RWPE1 (cell line): Measurements from ENCODE around the gene CLK4.

Experiments
- CTCF ChIA-PET: fragments of 350-600 bp; sonication (Branson Sonifier 250); formaldehyde crosslinking; extraction: SDS; loops from one replicate; lab custom pipeline; 2021; lab: Yijun Ruan, JAX
- POLR2A ChIA-PET: fragments of 400-600 bp; formaldehyde crosslinking; extraction: SDS; loops from one replicate; lab custom pipeline; 2020; ENCODE audit warnings: antibody characterized with exemption; ENCODE audit not compliant: low non-redundant PET; lab: Yijun Ruan, JAX
- DNase-seq: peaks from one replicate; pipeline ENCODE4 v3.0.0; 2012; ENCODE audit warnings: low spot score
- H3K27ac ChIP-seq: fragments of 450-650 bp; 2 replicates; pipeline ENCODE4 v1.5.1; 2017
- CTCF ChIP-seq: fragments of 450-650 bp; conservative IDR thresholded peaks from 2 replicates; pipeline ENCODE4 v1.5.1; 2017; ENCODE audit warnings: low read depth, mild to moderate bottlenecking

CLK4 gene

DNA sequence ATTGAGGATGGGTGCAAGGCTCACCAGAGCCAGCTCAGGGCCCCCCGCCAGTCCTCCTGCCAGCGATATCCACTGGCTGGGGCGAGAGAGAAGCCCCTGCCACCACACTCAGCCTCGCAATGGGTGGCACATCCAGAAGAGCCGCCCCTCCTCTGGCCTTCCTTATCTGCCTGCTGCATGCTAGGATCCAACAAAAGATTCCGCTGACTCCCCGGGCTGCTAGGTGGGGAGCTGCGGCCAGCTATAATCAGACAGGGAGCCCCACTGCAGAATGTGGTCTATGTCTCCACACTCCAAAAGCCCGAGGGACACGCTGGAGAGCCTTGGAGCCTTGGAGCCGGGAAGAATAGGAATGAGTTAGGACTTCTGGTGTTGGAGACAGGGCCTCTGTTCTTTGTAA, 69.4 kb downstream of the CLK4 start:
- POLR2A ChIA-PET, result no interaction called here
- no peak for DNase-seq
- CTCF ChIA-PET, result interaction anchor here (0.7 kb wide), 1 partner anchor 154 kb away, joined by 3 read pairs; no protein-coding TSS in a partner anchor
- no peak overlapping the region for H3K27ac ChIP-seq
- TF ChIP-seq CTCF, result no peak

- no peak for DNase-seq
- H3K27ac ChIP-seq, result no peak overlapping the region
- TF ChIP-seq CTCF, result no peak
- ChIA-PET CTCF (no interaction called here), POLR2A (no interaction called here)
Measured at GRCh38 chr5:178555771-178556211, 71.1 kb downstream of the CLK4 start.

DNA sequence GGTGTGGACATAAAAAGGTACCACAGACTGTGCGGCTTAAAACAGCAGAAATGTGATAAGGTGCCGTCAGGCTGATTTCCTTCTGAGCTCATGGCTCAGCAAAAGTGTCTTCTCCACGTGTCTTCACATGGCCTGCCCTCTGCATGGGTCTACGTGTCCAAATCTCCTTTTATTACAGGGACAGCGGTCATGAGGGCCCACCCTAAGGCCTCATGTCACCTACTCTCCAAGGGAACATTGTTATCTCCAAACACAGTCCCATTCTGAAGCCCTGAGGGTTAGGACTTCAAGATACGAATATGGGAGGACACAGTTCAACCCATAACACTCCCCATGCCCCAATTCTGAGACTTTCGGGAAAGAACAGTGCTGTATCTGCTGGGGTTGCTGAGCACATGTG, 71.8 kb downstream of the CLK4 start:
- H3K27ac ChIP-seq, result no peak overlapping the region
- no peak for TF ChIP-seq CTCF
- ChIA-PET CTCF (no interaction called here), POLR2A (no interaction called here)
- DNase-seq, result no peak

DNA sequence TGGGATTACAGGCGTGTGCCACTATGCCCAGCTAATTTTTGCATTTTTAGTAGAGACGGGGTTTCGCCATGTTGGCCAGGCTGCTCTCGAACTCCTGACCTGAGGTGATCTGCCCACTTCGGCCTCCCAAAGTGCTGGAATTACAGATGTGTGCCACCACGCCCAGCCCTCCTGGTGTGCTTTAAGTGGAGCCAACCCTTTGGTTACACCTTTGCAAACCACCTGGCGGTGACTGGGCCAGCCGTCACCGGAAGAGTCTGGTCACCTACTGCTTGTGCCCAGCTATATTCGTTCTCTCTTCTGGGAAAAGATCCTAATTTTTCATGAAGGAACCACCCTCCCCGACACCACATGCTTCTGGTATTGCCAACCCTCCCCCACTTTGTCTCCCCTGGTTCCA, 72.5 kb downstream of the CLK4 start:
- CTCF ChIA-PET, result interaction anchor here (1.1 kb wide), 1 partner anchor 274 kb away, joined by 3 read pairs; no protein-coding TSS in a partner anchor
- DNase-seq, result no peak

GRCh38 chr5:178553517-178553916, 73.3 kb downstream of the CLK4 start:
- no peak for TF ChIP-seq CTCF
- no peak overlapping the region for H3K27ac ChIP-seq
- POLR2A ChIA-PET, result interaction anchor here (0.7 kb wide), 1 partner anchor 280 kb away, joined by 3 read pairs; no protein-coding TSS in a partner anchor
- no peak for DNase-seq
- CTCF ChIA-PET, result interaction anchor here (1.1 kb wide), 1 partner anchor 273 kb away, joined by 3 read pairs; no protein-coding TSS in a partner anchor

More for the DNA sequence above, 72.5 kb downstream of the CLK4 start:
- no peak for TF ChIP-seq CTCF
- H3K27ac ChIP-seq, result no peak overlapping the region
- POLR2A ChIA-PET, result no interaction called here
